Activated CD4-positive, alpha-beta T cell treated with anti-CD3 and anti-CD28 coated beads for 48 hours (primary cell): ENCODE data around the gene CADM1.

Experiments used
- DNase-seq: peaks from one replicate; pipeline ENCODE4 v3.0.0-alpha.2; 2020

CADM1 gene

GRCh38 chr11:115393950-115394349 lies 110.3 kb downstream of the CADM1 start:
- DNase-seq: no peak

GRCh38 chr11:115391598-115391997 lies 112.6 kb downstream of the CADM1 start:
- no peak for DNase-seq

GRCh38 chr11:115391160-115391559 lies 113.1 kb downstream of the CADM1 start:
- DNase-seq: no peak

- no peak for DNase-seq
These were observed 113.8 kb downstream of the CADM1 start for GRCh38 chr11:115390441-115390840.

- DNase-seq: no peak
These were observed 114.4 kb downstream of the CADM1 start for GRCh38 chr11:115389790-115390189.

GRCh38 chr11:115385226-115385625 lies 119.0 kb downstream of the CADM1 start:
- DNase-seq: no peak

GRCh38 chr11:115384236-115384635 lies 120.0 kb downstream of the CADM1 start:
- DNase-seq: no peak

- no peak for DNase-seq
These were observed 120.8 kb downstream of the CADM1 start for GRCh38 chr11:115383431-115383830.

GRCh38 chr11:115379528-115379927 lies 124.7 kb downstream of the CADM1 start:
- no peak for DNase-seq

- no peak for DNase-seq
These were observed 125.7 kb downstream of the CADM1 start for GRCh38 chr11:115378557-115378956.

- no peak for DNase-seq
These were observed 126.3 kb downstream of the CADM1 start for GRCh38 chr11:115377882-115378296.

GRCh38 chr11:115368616-115369015 lies 135.6 kb downstream of the CADM1 start:
- no peak for DNase-seq

- DNase-seq: no peak
These were observed 137.4 kb downstream of the CADM1 start for GRCh38 chr11:115366826-115367225.

GRCh38 chr11:115365907-115366306 lies 138.3 kb downstream of the CADM1 start:
- DNase-seq: no peak

- no peak for DNase-seq
These were observed 139.3 kb downstream of the CADM1 start for GRCh38 chr11:115364896-115365295.

GRCh38 chr11:115363921-115364320 lies 140.3 kb downstream of the CADM1 start:
- DNase-seq: no peak

- no peak for DNase-seq
These were observed 140.8 kb downstream of the CADM1 start for GRCh38 chr11:115363426-115363825.

- DNase-seq: no peak
These were observed 141.2 kb downstream of the CADM1 start for GRCh38 chr11:115362997-115363396.

- no peak for DNase-seq
These were observed 143.2 kb downstream of the CADM1 start for GRCh38 chr11:115361025-115361424.

- no peak for DNase-seq
These were observed 143.9 kb downstream of the CADM1 start for GRCh38 chr11:115360186-115360824.

- no peak for DNase-seq
These were observed 147.1 kb downstream of the CADM1 start for GRCh38 chr11:115357066-115357465.

GRCh38 chr11:115352805-115353485 lies 151.3 kb downstream of the CADM1 start:
- DNase-seq: no peak

GRCh38 chr11:115349335-115350017 lies 154.7 kb downstream of the CADM1 start:
- no peak for DNase-seq

GRCh38 chr11:115348416-115348815 lies 155.8 kb downstream of the CADM1 start:
- no peak for DNase-seq
